Astrocyte (in vitro differentiated cells and primary cell): ENCODE results near the gene CELF4. TPM values are rescaled to one million over a fixed set of nuclear protein-coding genes. Genes with fewer than 3 reads are reported as not detected.
A peak's percentile ranks its signal among the peaks of the same experiment; 100 is the strongest.

ENCODE experiments used
- DNase-seq: peaks from one replicate; pipeline ENCODE4 v3.0.0-alpha.2; 2010; ENCODE audit warnings: low read depth
- FAIRE-seq: peaks from 2 replicates; lab custom pipeline; 2011; peaks lifted over from hg19 to GRCh38; lab: Jason Lieb, UNC
- H2AFZ ChIP-seq: 2 replicates; pipeline ENCODE4 v1.6.0; 2012; ENCODE audit warnings: low read depth, low read length, inconsistent platforms
- H3K27ac ChIP-seq: 2 replicates; pipeline ENCODE4 v1.5.1; 2011; ENCODE audit warnings: low read depth, low read length, inconsistent platforms
- H3K27me3 ChIP-seq: 2 replicates; pipeline ENCODE4 v1.6.0; 2011; ENCODE audit warnings: low read length, inconsistent platforms; ENCODE audit not compliant: insufficient read depth
- H3K36me3 ChIP-seq: 2 replicates; pipeline ENCODE4 v1.5.1; 2011; ENCODE audit warnings: low read length, inconsistent platforms; ENCODE audit not compliant: insufficient read depth
- H3K4me1 ChIP-seq: 2 replicates; pipeline ENCODE4 v1.5.1; 2011; ENCODE audit warnings: low read length, inconsistent platforms; ENCODE audit not compliant: insufficient read depth
- H3K4me2 ChIP-seq: 2 replicates; pipeline ENCODE4 v1.6.0; 2012; ENCODE audit warnings: low read length, inconsistent platforms
- H3K4me3 ChIP-seq: 2 replicates; pipeline ENCODE4 v1.5.1; 2011; ENCODE audit warnings: low read depth, mild to moderate bottlenecking, low read length, inconsistent platforms; ENCODE audit not compliant: insufficient read depth
- H3K79me2 ChIP-seq: 2 replicates; pipeline ENCODE4 v1.6.0; 2012; ENCODE audit warnings: mild to moderate bottlenecking, low read length, inconsistent platforms; ENCODE audit not compliant: insufficient read depth
- H3K9ac ChIP-seq: 2 replicates; pipeline ENCODE4 v1.6.0; 2012; ENCODE audit warnings: mild to moderate bottlenecking, low read length, inconsistent platforms
- H3K9me3 ChIP-seq: 2 replicates; pipeline ENCODE4 v1.5.1; 2012; ENCODE audit warnings: low read depth, mild to moderate bottlenecking, low read length, inconsistent platforms; ENCODE audit not compliant: insufficient read depth
- H4K20me1 ChIP-seq: 2 replicates; pipeline ENCODE4 v1.6.0; 2012; ENCODE audit warnings: low read length, inconsistent platforms; ENCODE audit not compliant: insufficient read depth
- H3K27ac Mint-ChIP-seq: one replicate; pipeline ENCODE4 v1.8.0; 2021; ENCODE audit warnings: mild to moderate bottlenecking, mixed read lengths; ENCODE audit not compliant: unreplicated experiment
- H3K27me3 Mint-ChIP-seq: one replicate; pipeline ENCODE4 v1.8.0; 2021; ENCODE audit warnings: low read depth, mixed read lengths; ENCODE audit not compliant: unreplicated experiment
- H3K36me3 Mint-ChIP-seq: one replicate; pipeline ENCODE4 v1.8.0; 2021; ENCODE audit warnings: low read depth, mixed read lengths; ENCODE audit not compliant: unreplicated experiment
- H3K4me1 Mint-ChIP-seq: one replicate; pipeline ENCODE4 v1.8.0; 2021; ENCODE audit warnings: low read depth, mixed read lengths; ENCODE audit not compliant: unreplicated experiment
- H3K4me3 Mint-ChIP-seq: one replicate; pipeline ENCODE4 v1.8.0; 2021; ENCODE audit warnings: mild to moderate bottlenecking, moderate library complexity, mixed read lengths; ENCODE audit not compliant: unreplicated experiment
- H3K9me3 Mint-ChIP-seq: one replicate; pipeline ENCODE4 v1.8.0; 2021; ENCODE audit warnings: mild to moderate bottlenecking, mixed read lengths; ENCODE audit not compliant: unreplicated experiment
- EZH2 ChIP-seq: IDR thresholded peaks from 2 replicates; pipeline ENCODE4 v1.6.1; 2012; ENCODE audit warnings: mild to moderate bottlenecking, low read length, inconsistent platforms; ENCODE audit not compliant: insufficient read depth
- total RNA-seq: library from RNA; stranded (reverse); gene quantifications from 2 replicates; pipeline ENCODE4 v1.2.1, GENCODE V29; 2021
- TF ChIP-seq, protein P1 (sequence below): IDR thresholded peaks from 2 replicates; pipeline ENCODE4 v1.5.1; 2011; ENCODE audit warnings: low read depth, mild to moderate bottlenecking, inconsistent platforms, low read length, moderate library complexity; ENCODE audit not compliant: insufficient read depth

The CELF4 gene
- total RNA-seq, 1 donor from 2014 or later, result 0.16 TPM

DNA sequence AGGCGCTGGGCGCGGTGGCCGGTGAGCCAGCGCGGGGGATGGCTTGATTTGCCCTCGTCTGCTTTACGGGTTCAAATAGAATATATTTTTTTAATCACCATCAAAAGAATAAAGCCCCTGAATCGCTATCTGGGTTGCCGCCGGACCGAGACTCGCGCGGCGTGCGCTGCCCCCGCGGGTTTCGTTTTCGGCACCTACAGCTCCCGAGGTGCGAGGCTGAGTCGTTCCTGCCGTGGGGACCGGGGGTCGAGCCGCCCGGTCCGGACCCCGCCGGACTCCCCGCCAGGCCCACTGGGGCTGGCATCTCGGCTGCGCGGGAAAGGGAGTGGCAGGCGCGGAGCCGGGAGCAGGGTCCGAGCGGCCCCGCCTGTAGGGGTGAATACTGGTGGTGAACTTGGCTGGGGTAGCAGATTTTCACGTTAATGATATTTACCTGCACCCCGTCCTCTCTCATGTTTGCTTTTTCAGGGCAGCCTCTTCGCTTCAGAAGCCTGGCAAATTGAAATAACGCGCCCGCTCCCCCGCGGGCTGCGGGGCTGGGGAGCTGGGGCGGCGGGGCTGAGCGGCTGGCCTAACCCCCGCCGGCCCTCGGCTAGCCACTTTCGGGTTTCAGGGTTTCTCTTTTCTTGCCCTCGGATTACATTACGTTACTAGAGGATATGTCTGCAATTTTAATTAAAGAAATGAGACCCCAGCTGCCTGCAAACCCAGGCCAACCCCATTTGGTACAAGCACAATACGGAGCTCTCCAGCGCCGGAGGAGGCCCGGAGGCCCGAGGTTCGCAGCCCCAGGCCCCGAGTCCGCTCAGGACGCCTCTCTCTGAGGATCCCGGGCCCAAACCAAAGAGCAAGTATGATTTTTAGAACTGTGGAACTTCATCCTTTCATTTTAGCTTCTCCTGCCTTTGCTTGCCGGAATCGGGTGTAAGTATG, 1.7 kb upstream of the CELF4 start:
- Histone ChIP-seq H3K36me3 (no peaks in the 10 kb centered on the region), H4K20me1 (no peaks in the 10 kb centered on the region), H3K4me3 (peak overlapping the region; percentile 17), H3K4me2 (peak overlapping the region; percentile 74), H3K27ac (no peak overlapping the region), H2AFZ (no peak overlapping the region), H3K79me2 (no peaks in the 10 kb centered on the region), H3K9ac (no peak overlapping the region), H3K9me3 (no peaks in the 10 kb centered on the region), H3K27me3 (peaks cover 33% of the 10 kb centered on the region), H3K4me1 (peaks cover 4% of the 10 kb centered on the region)
- Mint-ChIP-seq H3K27ac (no peak overlapping the region), H3K36me3 (no peaks in the 10 kb centered on the region), H3K4me1 (peaks cover 2% of the 10 kb centered on the region), H3K4me3 (peak overlapping the region; percentile 46), H3K27me3 (peaks cover 71% of the 10 kb centered on the region), H3K9me3 (peaks cover 3% of the 10 kb centered on the region)
- no peak for FAIRE-seq
- peak; percentile 86 for TF ChIP-seq EZH2
- TF ChIP-seq, protein P1, sequence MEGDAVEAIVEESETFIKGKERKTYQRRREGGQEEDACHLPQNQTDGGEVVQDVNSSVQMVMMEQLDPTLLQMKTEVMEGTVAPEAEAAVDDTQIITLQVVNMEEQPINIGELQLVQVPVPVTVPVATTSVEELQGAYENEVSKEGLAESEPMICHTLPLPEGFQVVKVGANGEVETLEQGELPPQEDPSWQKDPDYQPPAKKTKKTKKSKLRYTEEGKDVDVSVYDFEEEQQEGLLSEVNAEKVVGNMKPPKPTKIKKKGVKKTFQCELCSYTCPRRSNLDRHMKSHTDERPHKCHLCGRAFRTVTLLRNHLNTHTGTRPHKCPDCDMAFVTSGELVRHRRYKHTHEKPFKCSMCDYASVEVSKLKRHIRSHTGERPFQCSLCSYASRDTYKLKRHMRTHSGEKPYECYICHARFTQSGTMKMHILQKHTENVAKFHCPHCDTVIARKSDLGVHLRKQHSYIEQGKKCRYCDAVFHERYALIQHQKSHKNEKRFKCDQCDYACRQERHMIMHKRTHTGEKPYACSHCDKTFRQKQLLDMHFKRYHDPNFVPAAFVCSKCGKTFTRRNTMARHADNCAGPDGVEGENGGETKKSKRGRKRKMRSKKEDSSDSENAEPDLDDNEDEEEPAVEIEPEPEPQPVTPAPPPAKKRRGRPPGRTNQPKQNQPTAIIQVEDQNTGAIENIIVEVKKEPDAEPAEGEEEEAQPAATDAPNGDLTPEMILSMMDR, result no peak
- DNase-seq, result no peak

DNA sequence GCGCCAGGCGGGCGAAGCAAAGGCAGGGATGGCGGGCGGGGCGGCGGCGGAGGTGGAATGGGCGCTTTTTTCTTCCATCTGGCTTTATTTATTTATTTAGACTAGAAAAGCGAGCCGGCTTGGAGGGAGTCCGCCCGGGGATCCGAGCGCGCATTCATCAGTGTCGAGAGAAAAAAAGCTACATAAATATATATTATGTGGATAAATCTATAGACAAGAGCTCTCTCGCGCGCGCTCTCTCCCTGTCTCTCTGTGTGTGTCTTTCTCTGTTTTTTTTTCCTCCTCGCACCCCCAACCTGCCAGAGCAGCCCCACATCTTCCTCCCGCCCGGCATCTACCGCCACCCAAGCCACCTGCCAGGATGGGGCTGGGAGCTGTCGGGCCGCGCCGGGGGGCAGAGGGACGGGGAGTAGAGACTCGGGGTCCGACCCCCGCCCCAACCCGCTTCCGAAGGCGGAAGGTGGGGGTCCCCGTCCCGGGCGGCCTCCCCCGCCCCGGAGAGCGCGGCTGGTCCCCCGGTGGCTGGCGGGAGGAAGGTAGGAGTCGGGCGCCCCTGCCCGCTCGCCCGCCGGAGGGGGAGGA, 972 bp upstream of the CELF4 start:
- Mint-ChIP-seq H3K27me3 (peaks cover 74% of the 10 kb centered on the region), H3K27ac (no peak overlapping the region), H3K4me1 (peaks cover 2% of the 10 kb centered on the region), H3K4me3 (peak overlapping the region; percentile 84), H3K9me3 (peaks cover 3% of the 10 kb centered on the region), H3K36me3 (no peaks in the 10 kb centered on the region)
- Histone ChIP-seq H3K36me3 (no peaks in the 10 kb centered on the region), H3K4me2 (peak overlapping the region; percentile 74), H3K27ac (no peak overlapping the region), H3K9me3 (no peaks in the 10 kb centered on the region), H3K4me1 (peaks cover 4% of the 10 kb centered on the region), H4K20me1 (no peaks in the 10 kb centered on the region), H3K27me3 (peaks cover 33% of the 10 kb centered on the region), H3K4me3 (peak overlapping the region; percentile 17), H2AFZ (no peak overlapping the region), H3K9ac (no peak overlapping the region), H3K79me2 (no peaks in the 10 kb centered on the region)
- FAIRE-seq (no peak), DNase-seq (no peak)
- TF ChIP-seq, protein P1, result no peak
- peak; percentile 99 for TF ChIP-seq EZH2
